GM21723 (cell line): Measurements from ENCODE around the gene FOXO1.

Experiments used
- ATAC-seq: cut with Tn5 transposase; IDR thresholded peaks from one replicate; pipeline ENCODE4 v1.9.1; 2021; ENCODE audit warnings: mild to moderate bottlenecking, moderate library complexity; ENCODE audit not compliant: unreplicated experiment

FOXO1 gene

DNA sequence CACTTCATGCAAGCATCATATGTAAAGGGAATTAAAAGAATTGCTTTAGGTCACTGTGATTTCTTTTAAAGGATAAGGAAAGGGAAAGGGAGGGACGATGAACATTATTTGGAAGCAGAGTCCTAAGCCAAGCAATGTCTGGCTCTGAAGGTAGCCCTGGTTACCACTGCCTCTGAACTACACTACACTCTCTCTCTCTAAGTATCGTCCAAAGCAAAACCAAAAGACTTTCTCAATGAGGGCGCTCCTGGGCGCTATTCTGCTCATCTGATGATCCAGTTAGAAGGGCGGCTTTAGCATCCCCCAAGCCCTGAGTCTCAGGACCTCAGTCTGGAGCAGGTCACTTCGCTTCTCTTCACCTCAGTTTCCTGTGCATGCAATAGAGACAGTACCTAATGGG lies 26.2 kb downstream of the FOXO1 start:
- no peak for ATAC-seq

GRCh38 chr13:40639221-40639681 lies 27.2 kb downstream of the FOXO1 start:
- no peak for ATAC-seq

- no peak for ATAC-seq
Observed at GRCh38 chr13:40637643-40638042, 28.8 kb downstream of the FOXO1 start.

GRCh38 chr13:40635315-40635995 lies 31.0 kb downstream of the FOXO1 start:
- no peak for ATAC-seq

DNA sequence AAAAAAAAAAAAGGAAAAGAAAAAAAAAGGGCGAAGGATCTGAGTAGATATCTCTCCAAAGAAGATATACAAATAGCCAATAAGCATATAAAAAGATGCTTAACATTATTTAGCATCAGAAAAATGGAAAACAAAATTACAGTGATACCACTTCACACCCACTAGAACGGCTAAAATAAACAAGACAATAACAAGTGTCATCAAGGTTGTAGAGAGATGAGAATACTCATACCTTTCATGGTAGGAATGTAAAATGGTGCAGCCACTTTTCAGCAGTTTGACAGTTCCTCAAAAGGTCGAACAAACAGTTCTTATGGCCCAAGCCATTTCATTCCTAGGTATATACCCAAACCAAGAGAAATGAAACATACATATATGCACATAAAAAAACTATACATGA lies 33.5 kb downstream of the FOXO1 start:
- no peak for ATAC-seq

GRCh38 chr13:40631605-40632004 lies 34.8 kb downstream of the FOXO1 start:
- ATAC-seq = no peak

GRCh38 chr13:40629678-40630384 lies 36.6 kb downstream of the FOXO1 start:
- peak; percentile 89 for ATAC-seq

- no peak for ATAC-seq
Observed at GRCh38 chr13:40626977-40627376, 39.5 kb downstream of the FOXO1 start.

DNA sequence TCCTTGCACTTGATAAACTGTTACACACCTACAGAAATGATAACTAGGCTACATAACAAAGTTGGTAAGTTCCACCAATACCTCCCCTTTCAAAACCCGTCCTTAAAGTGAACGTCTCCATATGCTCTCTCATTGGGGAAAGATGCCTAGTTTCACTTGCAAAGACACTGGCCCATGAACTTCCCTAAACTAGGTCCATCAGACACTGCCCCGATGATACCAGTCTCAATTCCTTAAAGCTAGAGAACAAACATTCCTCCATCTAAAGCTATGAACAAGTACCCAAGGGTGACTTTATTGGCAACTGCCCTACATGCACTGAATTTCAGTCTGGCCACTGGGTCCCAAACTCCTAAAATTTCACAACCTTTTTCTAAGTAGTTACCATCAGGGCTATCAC lies 39.9 kb downstream of the FOXO1 start:
- no peak for ATAC-seq

DNA sequence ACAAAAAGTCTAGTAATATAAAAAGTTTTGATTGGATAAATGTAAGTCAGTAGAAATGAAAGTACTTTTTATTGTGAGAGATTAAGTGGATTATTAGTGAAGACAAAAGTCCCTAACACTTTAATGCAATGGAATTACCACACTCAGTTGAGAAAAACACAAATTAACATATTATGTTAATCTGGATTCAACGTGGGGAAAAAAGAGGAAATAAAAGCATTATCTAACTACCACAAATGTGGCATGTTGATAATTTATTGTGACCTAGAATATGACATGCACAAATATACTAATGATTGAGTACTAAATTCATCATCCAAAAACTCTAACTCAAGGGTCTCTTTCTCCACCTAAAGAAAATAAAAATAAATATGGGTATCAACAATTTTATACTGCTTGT lies 41.5 kb downstream of the FOXO1 start:
- no peak for ATAC-seq

DNA sequence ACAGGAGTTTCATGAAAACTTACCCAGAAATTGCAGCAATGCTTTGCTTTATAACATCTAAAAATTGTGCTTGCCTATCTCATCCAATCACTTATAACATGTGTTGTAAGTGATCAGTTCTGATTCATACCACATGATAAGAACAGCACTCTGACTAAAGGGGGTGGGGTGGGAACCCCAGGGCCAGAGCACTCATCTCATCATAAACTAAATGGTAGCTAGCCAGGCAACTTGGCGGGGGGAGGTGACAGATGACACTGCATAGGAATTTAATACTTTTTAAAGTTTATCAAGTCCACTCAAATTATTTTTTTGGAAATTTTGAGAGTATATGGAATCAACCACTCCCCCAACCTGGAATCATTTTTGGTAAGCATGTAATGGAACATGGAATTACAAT lies 42.1 kb downstream of the FOXO1 start:
- ATAC-seq = no peak

- ATAC-seq = no peak
Observed at GRCh38 chr13:40622761-40623160, 43.7 kb downstream of the FOXO1 start.

GRCh38 chr13:40622246-40622645 lies 44.2 kb downstream of the FOXO1 start:
- ATAC-seq = no peak

DNA sequence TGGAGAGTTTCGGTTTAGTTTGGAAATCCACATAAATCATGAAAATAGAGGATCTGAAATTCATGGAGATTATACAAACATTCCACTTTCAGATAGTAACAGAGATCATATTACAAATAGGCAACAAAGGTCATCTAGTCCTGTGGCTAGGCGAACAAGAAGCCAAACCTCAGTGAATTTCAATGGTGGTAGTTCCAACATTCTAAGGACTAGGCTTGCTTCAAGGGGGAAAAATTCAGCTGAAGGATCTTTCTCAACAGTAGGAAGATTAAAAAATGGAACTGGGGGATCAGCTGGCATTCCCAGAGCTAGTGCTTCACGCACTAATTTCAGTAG lies 47.0 kb downstream of the FOXO1 start:
- no peak for ATAC-seq

GRCh38 chr13:40618581-40619478 lies 47.6 kb downstream of the FOXO1 start:
- no peak for ATAC-seq

- ATAC-seq = no peak
Observed at GRCh38 chr13:40617801-40618356, 48.6 kb downstream of the FOXO1 start.

DNA sequence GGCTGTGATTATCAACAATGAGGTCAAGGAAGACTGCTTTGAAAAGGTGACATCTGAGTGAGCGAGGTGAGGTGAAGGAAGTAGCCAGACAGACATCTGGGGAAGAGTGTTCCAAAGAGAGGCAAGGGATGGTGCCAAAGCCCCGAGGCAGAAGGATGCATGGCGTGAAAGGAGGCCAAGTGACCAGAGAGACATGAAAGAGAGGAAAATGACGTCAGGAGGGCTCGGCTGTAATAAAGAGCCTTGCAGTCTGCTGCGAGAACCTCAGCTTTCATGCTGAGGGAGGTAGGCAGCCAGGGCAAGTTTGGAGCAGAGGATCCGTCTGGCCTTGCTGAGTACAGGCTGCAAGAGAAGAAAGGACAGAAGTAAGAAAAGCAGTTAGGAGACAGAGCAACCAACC lies 50.8 kb downstream of the FOXO1 start:
- ATAC-seq = no peak

- ATAC-seq = no peak
Observed at GRCh38 chr13:40613914-40614313, 52.5 kb downstream of the FOXO1 start.

- peak; percentile 91 for ATAC-seq
Observed at GRCh38 chr13:40613192-40613818, 53.1 kb downstream of the FOXO1 start.

DNA sequence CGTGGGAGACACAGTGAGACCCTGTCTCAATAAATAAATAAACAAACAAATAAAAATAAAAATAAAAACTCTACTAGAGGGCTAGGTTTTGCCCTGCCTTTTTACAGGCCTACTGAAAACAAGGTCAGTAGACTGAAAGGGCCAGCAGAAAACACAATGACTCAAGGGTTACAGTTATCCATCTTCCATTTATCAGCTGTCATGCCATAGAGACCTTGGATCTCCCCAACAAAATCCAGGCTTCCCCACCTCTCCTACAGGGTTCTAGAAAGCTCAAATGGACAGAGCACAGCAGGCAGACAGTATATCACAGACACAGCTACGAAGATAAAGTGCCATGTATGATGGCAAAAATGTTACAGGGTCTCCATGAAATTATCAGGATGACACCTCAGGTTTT lies 54.4 kb downstream of the FOXO1 start:
- ATAC-seq = no peak

- no peak for ATAC-seq
Observed at GRCh38 chr13:40611635-40612034, 54.8 kb downstream of the FOXO1 start.
